ENCODE results near the gene AAGAB.

AAGAB gene

DNA sequence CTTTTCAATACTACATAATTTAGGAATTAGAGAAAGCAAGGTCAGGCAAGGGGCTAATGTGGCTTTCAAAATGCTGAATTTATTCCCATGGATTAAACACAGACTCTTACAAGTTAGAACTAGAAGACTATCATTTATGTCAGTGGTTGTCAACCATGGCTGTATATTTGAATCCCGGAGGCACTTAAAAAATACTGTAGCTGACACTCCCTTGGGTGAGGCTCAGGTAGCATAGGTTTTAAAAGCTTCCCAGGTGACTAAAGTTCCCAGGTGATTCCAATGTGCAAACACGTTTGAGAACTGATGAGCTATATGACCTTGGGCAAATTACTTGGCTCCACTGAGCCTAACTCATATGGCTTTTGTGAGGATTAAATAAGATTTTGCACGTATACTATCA, 29.6 kb downstream of the AAGAB start:
- ChIA-PET POLR2A (interaction anchor here (0.9 kb wide), 1 partner anchor 30 kb away, joined by 3 read pairs; the partner anchor contains the start of genes AAGAB and IQCH), CTCF (interaction anchor here (0.6 kb wide), 1 partner anchor 78 kb away, joined by 3 read pairs; no protein-coding TSS in a partner anchor)
- no peak for DNase-seq (ENCODE audit: extremely low spot score)
- no peak for TF ChIP-seq NFRKB (IDR thresholded peaks at IDR 0.05)
- TF ChIP-seq L3MBTL2 (conservative IDR thresholded peaks at IDR 0.05) = no peak
- TF ChIP-seq HDGF (IDR thresholded peaks at IDR 0.05; ENCODE audit: borderline replicate concordance) = no peak
- no peak for TF ChIP-seq FOXK2 (IDR thresholded peaks at IDR 0.05)
- no peak for TF ChIP-seq ZNF384 (IDR thresholded peaks at IDR 0.05)
- TF ChIP-seq SUZ12 (IDR thresholded peaks at IDR 0.05) = no peak
- no peak for TF ChIP-seq CTBP1 (IDR thresholded peaks at IDR 0.05; ENCODE audit: borderline replicate concordance)

DNA sequence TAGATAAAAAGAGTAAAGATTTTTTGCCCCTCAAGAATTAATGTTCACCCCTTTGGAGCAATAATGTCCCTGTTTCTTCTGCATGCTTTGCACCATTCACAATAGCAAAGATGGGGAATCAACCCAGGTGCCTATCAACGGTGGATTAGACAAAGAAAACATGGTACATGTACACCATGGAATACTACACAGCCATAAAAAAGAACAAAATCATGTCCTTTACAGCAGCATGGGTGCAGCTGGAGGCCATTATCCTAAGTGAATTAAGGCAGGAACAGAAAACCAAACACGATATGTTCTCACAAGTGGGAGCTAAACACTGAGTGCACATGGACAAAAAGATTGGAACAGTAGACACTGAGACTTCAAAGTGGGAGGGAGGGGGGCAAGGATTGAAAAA, 35.2 kb downstream of the AAGAB start:
- POLR2A ChIA-PET = no interaction called here
- CTCF ChIA-PET = interaction anchor here (0.6 to 0.9 kb wide), 2 partner anchors 9 to 21 kb away, joined by 3 read pairs; no protein-coding TSS in a partner anchor
- DNase-seq (ENCODE audit: extremely low spot score) = no peak
- TF ChIP-seq TARDBP (IDR thresholded peaks at IDR 0.05) = no peak
- TF ChIP-seq FOXA1 (IDR thresholded peaks at IDR 0.05) = no peak
- no peak for TF ChIP-seq NFRKB (IDR thresholded peaks at IDR 0.05)
- no peak for TF ChIP-seq HDGF (IDR thresholded peaks at IDR 0.05; ENCODE audit: borderline replicate concordance)
- TF ChIP-seq L3MBTL2 (conservative IDR thresholded peaks at IDR 0.05) = no peak
- TF ChIP-seq SUZ12 (IDR thresholded peaks at IDR 0.05) = no peak
- no peak for TF ChIP-seq CTBP1 (IDR thresholded peaks at IDR 0.05; ENCODE audit: borderline replicate concordance)
- TF ChIP-seq ARNT (IDR thresholded peaks at IDR 0.05) = no peak
- no peak for TF ChIP-seq FOXK2 (IDR thresholded peaks at IDR 0.05)
- no peak for TF ChIP-seq LEF1 (IDR thresholded peaks at IDR 0.05; ENCODE audit: borderline replicate concordance)
- no peak for TF ChIP-seq BHLHE40 (IDR thresholded peaks at IDR 0.05; ENCODE audit: borderline replicate concordance)
- TF ChIP-seq, protein P1, sequence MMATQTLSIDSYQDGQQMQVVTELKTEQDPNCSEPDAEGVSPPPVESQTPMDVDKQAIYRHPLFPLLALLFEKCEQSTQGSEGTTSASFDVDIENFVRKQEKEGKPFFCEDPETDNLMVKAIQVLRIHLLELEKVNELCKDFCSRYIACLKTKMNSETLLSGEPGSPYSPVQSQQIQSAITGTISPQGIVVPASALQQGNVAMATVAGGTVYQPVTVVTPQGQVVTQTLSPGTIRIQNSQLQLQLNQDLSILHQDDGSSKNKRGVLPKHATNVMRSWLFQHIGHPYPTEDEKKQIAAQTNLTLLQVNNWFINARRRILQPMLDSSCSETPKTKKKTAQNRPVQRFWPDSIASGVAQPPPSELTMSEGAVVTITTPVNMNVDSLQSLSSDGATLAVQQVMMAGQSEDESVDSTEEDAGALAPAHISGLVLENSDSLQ (IDR thresholded peaks at IDR 0.05) = no peak
- no peak for TF ChIP-seq ZNF384 (IDR thresholded peaks at IDR 0.05)
- TF ChIP-seq FOXM1 (IDR thresholded peaks at IDR 0.05; ENCODE audit: borderline replicate concordance) = no peak

DNA sequence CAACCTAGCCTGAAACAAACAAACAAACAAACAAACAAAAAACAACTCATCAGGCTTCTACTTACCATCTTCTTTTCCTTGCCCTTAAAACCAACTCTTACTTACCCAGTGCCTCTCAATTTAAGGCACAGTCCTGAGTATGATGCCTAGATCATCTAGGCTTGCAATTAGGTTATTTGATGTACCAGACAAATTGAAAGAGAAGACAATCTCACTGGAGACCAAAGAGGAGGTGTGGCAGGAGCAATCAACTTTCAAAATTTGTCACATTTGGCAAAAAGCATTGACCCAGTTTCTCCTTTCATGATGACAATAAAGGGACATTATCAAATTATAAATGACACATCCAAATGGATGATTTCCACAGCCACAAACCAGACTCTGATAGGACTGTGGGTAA, 36.0 kb downstream of the AAGAB start:
- POLR2A ChIA-PET = no interaction called here
- DNase-seq (ENCODE audit: extremely low spot score) = no peak
- CTCF ChIA-PET = interaction anchor here (0.9 kb wide), 1 partner anchor 22 kb away, joined by 3 read pairs; no protein-coding TSS in a partner anchor
- TF ChIP-seq TARDBP (IDR thresholded peaks at IDR 0.05) (no peak), NFRKB (IDR thresholded peaks at IDR 0.05) (no peak), LEF1 (IDR thresholded peaks at IDR 0.05; ENCODE audit: borderline replicate concordance) (no peak), HDGF (IDR thresholded peaks at IDR 0.05; ENCODE audit: borderline replicate concordance) (no peak), FOXM1 (IDR thresholded peaks at IDR 0.05; ENCODE audit: borderline replicate concordance) (no peak)

DNA sequence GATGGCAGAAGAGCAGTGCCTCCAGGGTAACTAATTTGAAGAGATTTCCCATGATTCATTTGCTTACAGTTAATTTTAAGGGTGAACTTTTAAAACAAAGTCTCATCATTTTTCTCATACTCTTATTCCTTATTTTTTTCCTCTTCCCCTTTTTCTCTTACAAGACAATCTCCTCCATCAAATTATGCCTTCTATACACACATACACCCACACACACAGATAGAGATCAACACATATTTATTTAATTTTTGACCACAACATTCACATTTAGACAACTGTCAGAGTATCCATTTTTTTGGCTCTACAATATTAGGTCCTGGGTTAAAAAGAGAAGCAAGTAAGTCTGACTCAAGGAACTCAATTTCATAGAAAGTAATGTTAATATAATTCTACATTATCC, 37.6 kb downstream of the AAGAB start:
- DNase-seq (ENCODE audit: extremely low spot score) = no peak
- ChIA-PET CTCF (no interaction called here), POLR2A (no interaction called here)
- TF ChIP-seq CTBP1 (IDR thresholded peaks at IDR 0.05; ENCODE audit: borderline replicate concordance) (no peak), FOXA1 (IDR thresholded peaks at IDR 0.05) (no peak), LEF1 (IDR thresholded peaks at IDR 0.05; ENCODE audit: borderline replicate concordance) (no peak), SUZ12 (IDR thresholded peaks at IDR 0.05) (no peak), FOXK2 (IDR thresholded peaks at IDR 0.05) (no peak), ARNT (IDR thresholded peaks at IDR 0.05) (no peak), FOXM1 (IDR thresholded peaks at IDR 0.05; ENCODE audit: borderline replicate concordance) (no peak), L3MBTL2 (conservative IDR thresholded peaks at IDR 0.05) (no peak), HDGF (IDR thresholded peaks at IDR 0.05; ENCODE audit: borderline replicate concordance) (no peak), SP1 (IDR thresholded peaks at IDR 0.05) (no peak), NFRKB (IDR thresholded peaks at IDR 0.05) (no peak), ZNF384 (IDR thresholded peaks at IDR 0.05) (no peak), BHLHE40 (IDR thresholded peaks at IDR 0.05; ENCODE audit: borderline replicate concordance) (no peak), ELF4 (IDR thresholded peaks at IDR 0.05) (no peak), TARDBP (IDR thresholded peaks at IDR 0.05) (no peak)
- TF ChIP-seq, protein P1 (IDR thresholded peaks at IDR 0.05) = no peak

DNA sequence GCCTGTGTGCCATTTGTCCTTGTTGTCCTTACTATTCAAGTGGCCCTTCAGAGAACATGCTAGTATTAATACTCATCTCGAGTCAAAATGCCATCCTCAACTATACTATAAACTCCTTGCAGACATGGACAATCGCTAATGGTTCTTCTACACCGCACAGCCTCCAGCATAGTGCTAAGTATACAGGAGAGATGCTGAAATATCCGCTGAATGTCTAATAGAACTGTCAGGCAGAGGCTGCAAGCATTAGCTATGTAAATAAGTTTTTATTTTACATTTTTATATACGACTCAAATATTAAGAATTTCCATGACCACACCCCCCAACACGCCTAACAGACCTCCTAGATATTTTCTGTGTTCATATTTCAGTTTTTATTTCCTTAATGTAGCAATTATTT, 39.4 kb downstream of the AAGAB start:
- CTCF ChIA-PET = no interaction called here
- DNase-seq (ENCODE audit: extremely low spot score) = no peak
- TF ChIP-seq NFRKB (IDR thresholded peaks at IDR 0.05) = no peak
- no peak for TF ChIP-seq SP1 (IDR thresholded peaks at IDR 0.05)
- no peak for TF ChIP-seq CTBP1 (IDR thresholded peaks at IDR 0.05; ENCODE audit: borderline replicate concordance)
- TF ChIP-seq TARDBP (IDR thresholded peaks at IDR 0.05) = no peak
- no peak for TF ChIP-seq LEF1 (IDR thresholded peaks at IDR 0.05; ENCODE audit: borderline replicate concordance)
- no peak for TF ChIP-seq ZNF384 (IDR thresholded peaks at IDR 0.05)
- no peak for TF ChIP-seq FOXA1 (IDR thresholded peaks at IDR 0.05)
- no peak for TF ChIP-seq BHLHE40 (IDR thresholded peaks at IDR 0.05; ENCODE audit: borderline replicate concordance)
- no peak for TF ChIP-seq FOXM1 (IDR thresholded peaks at IDR 0.05; ENCODE audit: borderline replicate concordance)
- TF ChIP-seq, protein P1 (IDR thresholded peaks at IDR 0.05) = no peak
- POLR2A ChIA-PET = no interaction called here

DNA sequence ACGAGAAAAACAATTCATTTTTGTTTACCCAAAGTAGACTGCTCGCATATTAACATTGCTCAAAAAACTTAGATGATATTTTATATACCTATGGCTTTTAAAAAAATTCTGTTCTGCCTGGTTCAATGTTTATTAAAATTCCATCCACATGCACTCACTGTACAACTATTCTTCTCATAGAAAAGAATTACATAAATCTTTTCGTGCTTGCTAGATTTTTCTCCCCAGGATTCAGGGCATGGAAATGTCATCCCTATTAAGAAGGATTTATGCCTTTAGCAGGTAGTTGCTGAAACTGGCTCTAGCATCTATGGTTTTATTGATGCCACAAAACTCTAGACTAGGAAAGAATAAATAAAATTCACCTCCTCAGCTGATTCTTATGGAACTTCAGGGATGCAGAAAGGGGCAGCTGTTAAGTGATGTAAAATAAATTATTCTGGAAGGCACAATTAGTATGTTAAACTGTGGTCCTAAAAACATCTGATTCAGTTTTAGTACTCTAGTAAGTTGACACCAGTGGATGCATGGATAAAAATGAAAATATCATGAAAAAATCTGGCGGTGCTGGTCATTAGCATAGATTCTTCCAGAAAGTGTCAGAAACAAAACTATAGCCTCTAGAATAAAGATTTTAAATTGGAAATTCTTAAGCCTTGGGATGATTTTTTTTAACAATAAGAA, 41.6 kb downstream of the AAGAB start:
- POLR2A ChIA-PET = no interaction called here
- TF ChIP-seq, protein P1 (IDR thresholded peaks at IDR 0.05) = peak; percentile 10; the same call in 1 of the 2 replicates
- no peak for TF ChIP-seq ARNT (IDR thresholded peaks at IDR 0.05)
- CTCF ChIA-PET = no interaction called here
- no peak for DNase-seq (ENCODE audit: extremely low spot score)
